K562 (cell line): ENCODE measurements around the gene ZBTB20. TPM values are rescaled to one million over a fixed set of nuclear protein-coding genes. Genes with fewer than 3 reads are reported as not detected.

Source experiments
- ASH1L ChIP-seq: fragments of 450-650 bp; IDR thresholded peaks from 2 replicates; pipeline ENCODE4 v1.6.1; 2018; ENCODE audit warnings: borderline replicate concordance, mild to moderate bottlenecking, low read depth; ENCODE audit not compliant: partially characterized antibody
- CCNT2 ChIP-seq: IDR thresholded peaks from 2 replicates; pipeline ENCODE4 v1.6.1; 2011; ENCODE audit warnings: borderline replicate concordance, low read depth, mild to moderate bottlenecking, moderate library complexity, mixed read lengths, low read length; ENCODE audit not compliant: insufficient read length; ENCODE audit errors: extremely low read depth
- EP400 ChIP-seq: fragments of 450-650 bp; IDR thresholded peaks from 2 replicates; pipeline ENCODE4 v1.6.1; 2017; ENCODE audit warnings: antibody characterized with exemption, mild to moderate bottlenecking, moderate library complexity
- FOXP1 ChIP-seq: sonication (generic); formaldehyde crosslinking; IDR thresholded peaks from 2 replicates; pipeline ENCODE4 v1.8.0; 2022; ENCODE audit warnings: mild to moderate bottlenecking, missing genetic modification reagents
- MAZ ChIP-seq, 2 experiments: fragments of 450-650 bp in 1 of 2; sonication (generic) in 1 of 2; formaldehyde crosslinking; IDR thresholded peaks in 1 of 2; conservative IDR thresholded peaks in 1 of 2; 2 replicates each; pipeline versions ENCODE4 v1.4.0 to v1.5.0; 2020; ENCODE audit warnings: mild to moderate bottlenecking in 1 of 2, missing genetic modification reagents in 1 of 2
- MNT ChIP-seq, 2 experiments: fragments of 450-650 bp; conservative IDR thresholded peaks; 2 replicates each; pipeline ENCODE4 v1.6.1; 2017; ENCODE audit warnings: mild to moderate bottlenecking in 2 of 2, moderate library complexity in 2 of 2
- NCOA6 ChIP-seq: fragments of 450-650 bp; IDR thresholded peaks from 2 replicates; pipeline ENCODE4 v1.6.1; 2017; ENCODE audit warnings: mild to moderate bottlenecking
- PKNOX1 ChIP-seq: fragments of 450-650 bp; IDR thresholded peaks from 2 replicates; pipeline ENCODE4 v1.6.1; 2016
- RBM25 ChIP-seq: fragments of 200-400 bp; formaldehyde crosslinking; IDR thresholded peaks from 2 replicates; pipeline ENCODE4 v1.6.1; 2018; ENCODE audit warnings: low read length, low read depth, moderate library complexity; ENCODE audit not compliant: severe bottlenecking
- SMAD4 ChIP-seq: fragments of 250-450 bp; sonication (Bioruptor Pico); conservative IDR thresholded peaks from 2 replicates; pipeline ENCODE4 v1.8.0; 2021; ENCODE audit warnings: inconsistent platforms, mild to moderate bottlenecking, moderate library complexity
- SRSF9 ChIP-seq: fragments of 200-400 bp; formaldehyde crosslinking; IDR thresholded peaks from 2 replicates; pipeline ENCODE4 v1.6.1; 2017; ENCODE audit warnings: low read depth, low read length, borderline replicate concordance
- SUPT5H ChIP-seq: fragments of 450-650 bp; IDR thresholded peaks from 2 replicates; pipeline ENCODE4 v1.6.1; 2016
- TAF9B ChIP-seq: fragments of 450-650 bp; IDR thresholded peaks from 2 replicates; pipeline ENCODE4 v1.6.1; 2018; ENCODE audit warnings: mild to moderate bottlenecking; ENCODE audit not compliant: partially characterized antibody
- TBL1XR1 ChIP-seq, 2 experiments: IDR thresholded peaks; 2 replicates each; pipeline ENCODE4 v1.6.1; 2012; ENCODE audit warnings: improper control_type of control experiment in 2 of 2, low read length in 2 of 2, mild to moderate bottlenecking in 1 of 2
- TBP ChIP-seq: optimal IDR thresholded peaks from 2 replicates; pipeline ENCODE3; 2011; ENCODE audit warnings: low read depth, low read length, improper control_type of control experiment
- TSC22D4 ChIP-seq: fragments of 450-650 bp; IDR thresholded peaks from 2 replicates; pipeline ENCODE4 v1.6.1; 2016; ENCODE audit warnings: missing genetic modification characterization, missing biosample characterization, control low read depth
- VEZF1 ChIP-seq: fragments of 200-800 bp; sonication (Bioruptor generic); IDR thresholded peaks from 2 replicates; pipeline ENCODE4 v1.6.1; 2017; ENCODE audit warnings: missing genetic modification characterization, missing compliant biosample characterization
- ZBTB11 ChIP-seq, 3 experiments: fragments of 200-800 bp in 1 of 3; fragments of 250-450 bp in 1 of 3; fragments of 450-650 bp in 1 of 3; sonication (Bioruptor Pico) in 1 of 3; sonication (Bioruptor generic) in 1 of 3; formaldehyde crosslinking in 1 of 3; IDR thresholded peaks; 2 replicates each; pipeline versions ENCODE4 v1.6.1 to v1.8.0; 2016 to 2022; ENCODE audit warnings: mild to moderate bottlenecking in 2 of 3, missing genetic modification characterization in 2 of 3, missing compliant biosample characterization in 1 of 3, moderate library complexity in 1 of 3
- ZNF165 ChIP-seq: fragments of 250-450 bp; sonication (Bioruptor Pico); IDR thresholded peaks from 2 replicates; pipeline ENCODE4 v1.4.0; 2020; ENCODE audit warnings: borderline replicate concordance
- polyA plus RNA-seq, 8 experiments: library from polyadenylated mRNA; depleted of rRNA in 4 of 8; stranded (reverse) in 5 of 8; unstranded in 3 of 8; fragments of >200 nt; fragmentation: Nextera tagmentation in 2 of 8; fragmentation: Illumina TruSeq in 1 of 8; extraction: Ambion mirVana in 2 of 8; extraction: Trizol in 1 of 8; gene quantifications; 2 replicates each; pipeline versions ENCODE4 v1.2.1 to v1.2.3, GENCODE V29; 2011 to 2014; ENCODE audit warnings: inconsistent platforms in 1 of 8, missing spikeins in 1 of 8
- total RNA-seq, 7 experiments: library from RNA; depleted of rRNA in 6 of 7; stranded (reverse); fragments of >200 nt in 6 of 7; fragmentation: Illumina TruSeq in 2 of 7; extraction: Trizol in 2 of 7; gene quantifications; 2 replicates each; pipeline versions ENCODE4 v1.2.1 to v1.2.3, GENCODE V29; 2011 to 2021; ENCODE audit warnings: low replicate concordance in 1 of 7

Gene ZBTB20
- total and polyA plus RNA-seq, 9 of the 15 experiments (the other 6 are each of a cell fraction or from before 2014, with no cell fraction given) = 0.17 to 1.7 (median 0.45) TPM

GRCh38 chr3:115147329-115148141 is 447 bp upstream of the ZBTB20 start (continued):
- no peak for TF ChIP-seq TSC22D4 (tag)
- peak in 1 of 2 experiments; percentile 13; a peak in 1 of 4 replicates for TF ChIP-seq TBL1XR1 (IDR thresholded peaks at IDR 0.05; ENCODE audit: low read length in 2 of 2)
- peak; percentile 53 for TF ChIP-seq TAF9B
- peak; percentile 65 for TF ChIP-seq EP400
- peak; percentile 99 for TF ChIP-seq PKNOX1
- no peak for TF ChIP-seq ZBTB11 (CRISPR knock-in tag; IDR thresholded peaks at IDR 0.05)
- TF ChIP-seq SUPT5H = peak; percentile 79
- TF ChIP-seq MNT (conservative IDR thresholded peaks at IDR 0.05) = peak; percentile 67 to 82; a peak in 3 of 4 replicates
- peak; percentile 90 for TF ChIP-seq SMAD4 (CRISPR knock-in tag)
- TF ChIP-seq FOXP1 = no peak
- peak; percentile 92 for TF ChIP-seq ASH1L
- TF ChIP-seq TBP = peak; percentile 41
- peak; percentile 22 to 38; a peak in 1 of 4 replicates for TF ChIP-seq MAZ (CRISPR knock-in tag; conservative IDR thresholded peaks at IDR 0.05 in 1 of 2, IDR thresholded peaks at IDR 0.05 in 1 of 2)
- TF ChIP-seq VEZF1 (CRISPR knock-in tag) = peak; percentile 94
- no peak for TF ChIP-seq SRSF9
- no peak for TF ChIP-seq CCNT2
- no peak for TF ChIP-seq NCOA6
- no peak for TF ChIP-seq ZNF165
- TF ChIP-seq RBM25 = peak; percentile 78
